GM21737 (cell line): ENCODE results near the gene ABCC9.
"Not testable (repeated sequence)": the region's sequence is repeated elsewhere in the genome, so short reads cannot be mapped to it uniquely, and the experiment has no call there.

Experiments used
- ATAC-seq: cut with Tn5 transposase; IDR thresholded peaks from one replicate; pipeline ENCODE4 v1.9.1; 2021; ENCODE audit warnings: mild to moderate bottlenecking, moderate library complexity; ENCODE audit not compliant: unreplicated experiment

The ABCC9 gene

DNA sequence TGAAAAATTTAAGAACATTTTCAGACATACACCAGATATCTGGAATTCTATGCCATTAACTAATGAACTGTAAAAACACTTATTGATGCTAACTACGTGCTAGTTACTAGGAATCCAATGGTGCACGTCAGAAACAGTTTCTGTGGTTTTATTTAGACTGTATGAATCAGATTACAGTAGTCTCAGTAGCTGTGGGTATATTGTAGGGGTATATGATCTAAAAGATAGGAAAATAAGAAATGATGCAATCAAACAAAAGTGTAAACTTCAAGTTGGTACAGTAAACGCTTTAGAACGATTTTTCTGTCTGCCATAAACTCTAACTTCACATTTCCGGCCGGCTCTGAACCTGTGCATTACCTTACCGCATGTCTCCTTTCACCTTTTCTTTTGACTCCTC is 2.3 kb downstream of the ABCC9 start:
- ATAC-seq = no peak

DNA sequence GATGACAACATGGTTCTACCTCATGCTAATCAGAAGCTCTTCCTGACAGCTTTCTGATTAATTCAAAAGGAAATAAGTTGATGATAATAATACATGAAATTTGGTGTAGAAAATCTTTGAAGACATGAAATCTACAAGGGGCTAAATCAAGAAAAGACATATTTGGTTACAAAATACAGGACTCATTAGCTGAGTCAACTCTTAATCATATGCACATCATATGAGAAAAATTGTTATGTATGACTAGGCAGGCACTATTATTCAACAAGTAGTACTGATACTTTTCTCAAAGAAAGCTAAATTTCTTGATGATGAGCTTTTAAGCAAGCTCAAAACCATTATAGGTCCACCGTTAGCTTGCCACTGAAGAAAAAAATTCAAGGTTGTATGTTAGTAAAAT is 7.1 kb downstream of the ABCC9 start:
- no peak for ATAC-seq

DNA sequence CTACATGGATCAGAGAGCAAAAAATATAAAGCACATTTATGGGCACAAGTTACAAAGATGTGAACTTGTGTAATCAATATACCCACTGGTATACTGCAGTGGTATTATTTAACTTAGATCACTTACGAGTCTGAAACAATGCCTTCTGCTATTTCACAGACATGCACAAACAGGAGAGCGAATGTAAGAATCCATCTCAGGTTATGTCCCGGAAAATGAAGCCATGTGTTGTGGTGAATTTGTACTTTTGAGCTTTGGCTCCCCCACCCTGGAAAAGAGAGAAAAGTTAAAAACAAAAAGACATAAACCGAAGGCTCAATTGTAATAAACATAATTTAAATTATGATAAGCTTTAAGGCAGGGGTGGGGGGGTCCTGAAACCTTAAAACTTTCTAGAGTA is 7.6 kb downstream of the ABCC9 start:
- ATAC-seq = no peak

DNA sequence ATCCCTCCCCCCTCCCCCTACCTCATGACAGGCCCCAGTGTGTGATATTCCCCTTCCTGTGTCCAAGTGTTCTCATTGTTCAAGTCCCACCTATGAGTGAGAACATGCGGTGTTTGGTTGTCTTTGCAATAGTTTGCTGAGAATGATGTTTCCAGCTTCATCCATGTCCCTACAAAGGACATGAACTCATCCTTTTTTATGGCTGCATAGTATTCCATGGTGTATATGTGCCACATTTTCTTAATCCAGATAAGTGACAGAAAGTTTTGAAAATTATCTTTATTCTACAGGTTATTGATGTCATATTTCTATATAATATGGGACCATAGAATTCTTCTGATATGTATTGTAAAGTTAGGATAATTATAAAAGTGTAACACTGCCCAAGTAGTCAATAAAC is 11.3 kb downstream of the ABCC9 start:
- ATAC-seq = not testable (repeated sequence)

DNA sequence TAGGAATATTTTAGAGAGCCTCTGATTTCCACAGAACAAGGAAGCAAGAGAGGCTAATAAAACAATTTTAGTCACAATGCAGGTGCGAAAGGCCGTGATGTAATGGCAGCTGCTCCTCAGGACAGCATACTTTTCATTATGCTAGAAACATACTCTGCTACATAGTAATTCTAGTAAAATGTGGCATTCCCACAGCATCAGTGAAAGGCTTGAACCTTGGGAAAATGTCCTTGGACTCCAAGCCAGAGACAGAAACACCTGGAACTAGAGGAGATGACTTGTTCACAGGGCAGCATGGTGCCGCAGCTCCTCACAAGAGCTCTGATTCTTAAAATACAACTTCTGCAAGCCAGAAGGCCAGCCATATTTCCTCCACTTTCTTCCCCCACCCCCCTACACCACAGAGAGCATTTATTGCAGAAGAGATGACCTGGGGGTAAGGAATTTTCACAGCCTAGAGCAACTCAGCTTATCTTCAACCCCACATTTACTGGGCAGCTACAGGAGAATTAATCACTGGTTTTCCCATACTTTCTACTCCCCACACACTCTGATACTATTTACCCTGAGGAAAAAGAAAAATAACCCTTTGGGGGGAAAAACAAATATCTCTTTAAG is 15.8 kb downstream of the ABCC9 start:
- ATAC-seq = no peak

DNA sequence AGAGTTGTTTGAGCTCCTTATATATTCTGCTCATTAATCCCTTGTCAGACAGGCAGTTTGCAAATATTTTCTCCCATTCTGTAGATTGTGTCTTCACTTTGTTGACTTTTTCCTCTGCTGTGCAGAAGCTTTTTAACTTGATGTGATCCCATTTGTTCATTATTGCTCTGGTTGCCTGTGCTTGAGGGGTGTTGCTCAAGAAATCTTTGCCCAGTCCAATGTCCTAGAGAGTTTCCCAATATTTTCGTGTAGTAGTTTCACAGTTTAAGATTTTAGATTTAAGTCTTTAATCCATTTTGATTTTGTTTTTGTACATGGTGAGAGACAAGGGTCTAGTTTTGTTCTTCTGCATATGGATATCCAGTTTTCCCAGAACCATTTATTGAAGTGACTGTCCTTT is 19.8 kb downstream of the ABCC9 start:
- ATAC-seq = no peak

DNA sequence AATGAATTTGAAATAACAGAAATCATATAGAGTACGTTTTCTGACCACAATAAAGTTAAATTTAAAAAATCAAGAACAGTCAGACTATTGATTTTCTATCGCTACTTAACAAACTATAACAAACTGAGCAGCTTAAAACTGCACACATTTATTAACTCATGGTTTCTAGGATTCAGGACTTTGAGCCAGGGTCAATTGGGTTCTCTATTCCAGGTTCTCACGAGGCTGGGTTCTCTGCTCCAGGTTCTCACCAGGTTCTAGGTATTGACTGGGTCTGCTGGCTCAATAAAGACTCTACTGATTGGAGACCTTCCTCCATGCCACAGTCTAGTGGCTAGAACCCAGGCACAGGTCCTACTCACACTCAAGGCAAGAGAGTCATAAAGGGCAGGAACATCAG is 22.8 kb downstream of the ABCC9 start:
- no peak for ATAC-seq

DNA sequence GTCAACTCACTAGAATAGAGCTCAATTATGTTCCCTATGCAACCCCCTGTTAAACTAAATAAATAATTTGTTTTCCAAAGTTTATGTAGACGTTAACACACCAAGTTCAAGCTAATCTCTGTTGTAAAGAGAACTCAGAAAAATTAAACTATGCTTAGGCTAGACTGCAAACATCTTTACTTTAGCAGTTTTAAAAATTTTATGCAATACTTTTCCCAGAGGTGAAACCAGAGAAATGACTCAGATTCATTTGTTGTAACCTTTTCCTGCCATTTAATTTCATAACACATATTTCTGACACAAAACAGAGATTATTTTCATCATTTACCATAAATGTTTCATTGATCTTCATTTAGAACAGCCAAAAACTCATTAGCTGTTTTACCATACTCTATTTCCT is 27.4 kb downstream of the ABCC9 start:
- no peak for ATAC-seq

DNA sequence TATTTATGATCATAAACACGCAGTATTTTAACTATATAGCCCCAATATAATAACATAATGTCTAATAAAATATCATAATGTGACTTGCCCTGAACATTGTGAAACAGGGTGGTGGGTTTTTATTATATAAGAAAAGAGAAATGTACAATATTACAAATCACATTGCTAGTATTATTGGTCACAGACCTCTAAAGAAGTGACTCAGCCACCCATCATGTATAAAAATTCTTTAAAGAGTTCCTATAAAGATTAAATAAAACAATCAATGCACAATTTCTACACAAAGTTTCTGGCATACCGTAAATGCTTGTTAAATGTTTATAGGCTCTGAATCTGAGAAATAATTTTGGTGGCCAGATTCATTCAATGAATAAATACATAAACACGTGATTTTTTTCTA is 28.9 kb downstream of the ABCC9 start:
- no peak for ATAC-seq

DNA sequence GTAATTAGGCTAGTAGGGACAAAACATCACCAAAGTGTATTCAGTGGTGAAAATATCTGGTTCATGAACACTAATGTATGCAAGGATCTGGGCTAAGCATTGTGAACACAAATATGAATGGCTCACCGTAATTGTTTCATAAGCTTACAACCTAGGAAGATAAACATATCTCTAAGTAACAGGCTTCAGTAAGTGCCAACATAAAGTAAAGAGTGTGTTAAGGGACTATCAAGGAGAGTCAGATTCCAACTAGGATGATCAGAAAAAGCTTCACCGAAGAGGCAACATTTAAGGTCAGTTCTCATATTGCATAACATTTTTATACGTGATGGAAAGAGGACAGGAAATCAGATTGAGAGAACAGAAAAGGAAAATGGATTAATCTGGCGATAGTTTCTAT is 29.4 kb downstream of the ABCC9 start:
- ATAC-seq = no peak

DNA sequence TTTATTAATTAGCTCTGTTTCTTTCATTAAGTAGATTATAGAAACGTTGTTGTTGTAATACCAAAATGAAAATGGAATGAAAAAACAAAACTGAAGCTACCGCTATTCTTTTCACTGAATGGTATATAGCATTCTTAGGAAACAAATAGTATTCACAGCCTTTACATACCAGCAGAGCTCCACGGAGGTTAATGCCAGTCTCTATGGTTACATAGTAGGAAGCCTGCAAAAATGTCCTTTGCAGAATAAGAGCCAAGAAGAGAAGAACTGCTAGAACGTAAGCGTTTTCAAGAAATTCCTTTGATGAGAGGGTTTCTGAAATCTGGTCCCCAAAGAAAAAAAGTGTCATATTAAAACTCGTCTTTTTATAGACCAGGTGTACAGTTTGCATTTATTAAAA is 30.6 kb downstream of the ABCC9 start:
- no peak for ATAC-seq

DNA sequence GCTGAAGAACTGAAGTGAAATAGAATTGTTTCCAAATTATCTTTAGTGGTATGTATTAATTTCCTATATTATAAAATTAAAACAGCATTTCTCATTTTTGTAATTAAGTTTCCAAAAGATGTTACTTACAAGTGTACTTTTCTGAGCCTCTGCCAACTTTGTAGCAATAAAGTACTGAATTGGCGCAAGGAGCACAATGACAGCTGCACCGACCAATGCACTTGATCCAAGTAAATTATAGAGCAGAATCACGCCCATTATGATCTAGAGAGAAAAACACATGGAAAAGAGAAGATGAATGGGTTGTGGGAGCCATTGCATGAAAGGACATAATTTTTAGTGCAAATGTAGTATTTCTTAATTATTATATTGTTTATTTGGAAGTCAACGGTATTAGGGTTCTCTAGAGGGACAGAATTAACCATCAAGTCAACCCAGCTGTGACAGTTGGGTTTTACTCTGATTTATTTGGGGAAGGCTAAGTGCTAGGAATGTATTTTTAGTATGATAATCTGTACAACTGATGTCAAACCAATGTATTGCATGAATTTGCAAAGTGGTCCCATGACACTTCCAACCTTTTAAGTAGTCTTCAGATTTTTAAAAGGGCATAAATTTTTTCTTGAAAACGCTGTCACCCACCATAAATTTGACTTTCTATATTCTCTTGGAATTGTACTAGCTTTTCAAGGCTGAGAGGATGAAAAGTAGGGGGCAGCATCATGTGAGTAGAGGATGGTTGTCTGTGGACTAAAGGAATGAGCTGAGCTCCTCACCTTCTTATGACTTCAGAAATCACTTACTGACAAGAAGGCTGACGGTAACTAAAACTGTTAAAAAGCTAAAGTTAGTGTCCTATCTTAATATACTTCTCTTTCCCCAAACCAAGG is 33.0 kb downstream of the ABCC9 start:
- no peak for ATAC-seq

DNA sequence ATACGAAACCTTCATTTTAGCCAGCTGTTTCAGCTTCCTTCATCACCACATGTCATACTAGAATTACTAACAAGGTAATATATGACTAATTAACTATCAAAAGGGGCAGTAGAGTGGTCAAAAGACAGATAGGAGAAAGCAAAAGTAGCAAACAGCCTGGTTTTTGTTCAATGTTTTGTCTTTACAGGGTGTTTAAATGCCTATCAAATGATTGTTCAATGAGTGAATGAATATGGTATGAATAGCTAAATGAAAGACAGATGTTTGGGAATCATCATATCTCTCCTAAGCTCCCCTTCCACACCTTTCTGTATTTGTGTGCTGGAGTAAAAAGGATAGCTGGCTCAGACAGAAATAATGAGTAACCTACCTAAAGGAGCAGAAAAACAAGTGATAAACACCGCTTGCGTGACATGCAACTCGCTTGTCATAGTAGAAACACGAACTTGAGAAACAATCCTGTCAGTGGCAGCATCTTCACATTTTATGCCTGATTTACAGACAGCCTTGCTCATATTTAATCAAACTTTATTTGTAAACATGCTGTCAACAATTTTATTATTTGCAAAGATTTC is 34.2 kb downstream of the ABCC9 start:
- peak; percentile 72 for ATAC-seq

DNA sequence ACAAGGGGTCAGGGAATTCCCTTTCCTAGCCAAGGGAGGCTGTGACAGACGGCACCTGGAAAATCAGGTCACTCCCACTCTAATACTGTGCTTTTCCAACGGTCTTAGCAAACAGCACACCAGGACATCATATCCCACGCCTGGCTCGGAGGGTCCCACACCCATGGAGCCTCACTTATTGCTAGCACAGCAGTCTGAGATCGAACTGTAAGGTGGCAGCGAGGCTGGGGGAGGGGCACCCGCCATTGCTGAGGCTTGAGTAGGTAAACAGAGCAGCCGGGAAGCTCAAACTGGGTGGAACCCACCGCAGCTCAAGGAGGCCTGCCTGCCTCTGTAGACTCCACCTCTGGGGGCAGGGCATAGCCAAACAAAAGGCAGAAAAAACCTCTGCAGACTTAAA is 41.7 kb downstream of the ABCC9 start:
- ATAC-seq = not testable (repeated sequence)

DNA sequence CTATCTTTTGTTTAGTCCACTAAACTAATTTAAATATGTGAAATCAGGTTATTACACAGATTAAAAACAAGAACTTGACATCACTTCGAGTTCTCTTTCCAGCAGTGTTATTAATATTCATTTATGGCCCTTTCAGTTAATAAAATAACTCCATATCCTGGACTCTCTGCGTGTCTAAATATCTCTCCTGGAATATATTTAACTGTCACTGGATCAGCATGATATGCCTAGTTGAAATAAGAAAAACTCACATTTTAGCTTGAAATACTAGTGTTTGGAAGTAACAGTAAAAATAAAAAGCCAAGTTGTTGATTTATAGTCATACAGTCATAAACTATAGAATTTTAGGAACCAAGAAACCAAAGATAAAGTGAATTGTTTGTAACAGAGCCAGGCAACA is 45.6 kb downstream of the ABCC9 start:
- no peak for ATAC-seq

DNA sequence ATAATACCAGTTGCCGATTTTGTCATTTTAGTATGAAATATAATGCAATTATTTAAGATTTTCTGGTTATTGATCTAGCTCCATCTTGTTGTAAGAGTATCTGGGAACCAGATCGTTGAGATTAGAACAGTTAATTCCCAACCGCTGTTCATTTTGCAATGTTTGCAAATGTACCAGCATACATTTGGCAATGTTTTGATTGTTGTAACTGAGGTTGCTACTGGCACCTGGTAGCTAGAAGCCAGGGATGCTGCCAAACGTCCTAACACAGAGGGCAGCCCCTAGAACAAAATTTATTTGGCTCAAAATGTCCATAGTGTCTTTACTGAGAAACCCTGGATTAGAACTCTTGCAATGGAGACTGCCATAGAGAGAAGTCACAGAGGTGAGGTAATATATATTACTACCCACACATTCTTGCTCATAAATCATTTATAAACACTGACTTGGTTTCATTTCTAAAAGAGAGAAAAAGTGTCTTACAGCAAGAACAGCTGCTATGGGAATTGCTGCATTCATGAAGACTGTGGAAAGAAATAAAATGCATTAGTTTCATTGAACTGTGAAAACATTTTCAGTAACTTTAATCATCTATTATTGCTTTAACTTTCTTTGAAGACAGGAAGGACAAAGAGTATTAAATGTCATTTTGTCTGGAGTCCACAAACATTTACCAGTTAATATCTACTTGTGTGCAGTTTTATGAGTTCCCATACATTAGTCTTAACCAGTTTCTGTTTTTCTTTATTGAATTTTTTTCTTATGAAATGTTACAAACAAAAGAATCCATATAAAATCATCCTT is 46.2 kb downstream of the ABCC9 start:
- ATAC-seq = no peak

DNA sequence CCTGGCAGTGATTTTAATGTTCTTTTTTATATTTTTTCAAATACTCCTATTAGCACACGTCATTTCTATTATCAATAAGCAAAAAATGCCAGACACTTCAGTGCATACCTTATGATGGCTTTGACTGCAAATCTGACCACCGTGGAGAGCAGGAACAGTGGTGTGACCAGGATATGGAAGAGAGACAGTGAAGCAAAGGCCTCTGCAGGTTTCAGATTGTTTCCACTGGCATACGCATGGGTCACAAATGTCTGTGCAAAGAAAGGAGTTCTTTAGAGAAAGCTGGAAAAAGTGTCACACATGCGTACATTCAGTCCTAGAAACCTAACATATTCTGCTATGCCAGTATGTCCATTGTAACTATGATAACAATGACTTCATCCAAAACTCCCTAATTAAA is 47.3 kb downstream of the ABCC9 start:
- no peak for ATAC-seq

DNA sequence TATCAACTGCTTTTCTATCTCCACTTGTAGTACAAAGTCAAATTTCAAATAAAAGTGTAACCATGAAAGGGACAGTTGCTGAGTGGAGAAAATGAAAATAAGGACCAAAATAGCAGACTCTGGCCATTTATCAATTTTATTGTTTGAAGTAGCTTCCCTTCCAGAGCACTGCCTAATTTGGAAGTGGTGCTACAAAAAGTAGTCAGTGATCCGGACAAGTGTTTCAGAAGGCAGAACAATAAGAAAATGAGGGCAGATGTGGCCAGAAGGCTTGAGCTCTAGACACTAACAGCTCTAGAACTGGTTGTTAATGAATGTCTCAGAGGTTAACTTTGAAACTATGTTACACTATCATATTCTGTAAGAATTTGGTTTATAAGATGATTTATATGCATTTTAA is 48.9 kb downstream of the ABCC9 start:
- no peak for ATAC-seq

DNA sequence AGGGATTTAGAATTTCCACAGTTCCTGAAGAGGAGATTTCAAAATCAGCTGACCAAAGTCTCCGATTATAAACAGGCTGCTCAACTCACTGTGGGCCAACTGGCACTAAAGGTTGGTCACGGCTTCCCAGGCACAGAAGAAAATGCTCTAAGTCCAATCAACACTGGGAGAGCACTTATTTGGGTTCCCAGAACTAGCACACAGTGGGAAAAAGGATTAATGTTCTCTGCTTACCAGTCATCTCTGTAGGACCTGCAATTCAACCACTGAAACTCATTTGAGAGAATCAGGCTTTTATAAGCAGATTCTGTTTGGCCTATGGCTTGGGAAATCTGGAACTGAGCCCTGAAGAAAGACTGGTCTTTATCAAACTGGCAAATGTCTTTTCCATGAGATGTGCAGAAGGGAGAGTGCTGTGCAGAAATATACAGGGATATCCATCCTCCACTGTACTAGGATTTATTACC is 49.4 kb downstream of the ABCC9 start:
- no peak for ATAC-seq

DNA sequence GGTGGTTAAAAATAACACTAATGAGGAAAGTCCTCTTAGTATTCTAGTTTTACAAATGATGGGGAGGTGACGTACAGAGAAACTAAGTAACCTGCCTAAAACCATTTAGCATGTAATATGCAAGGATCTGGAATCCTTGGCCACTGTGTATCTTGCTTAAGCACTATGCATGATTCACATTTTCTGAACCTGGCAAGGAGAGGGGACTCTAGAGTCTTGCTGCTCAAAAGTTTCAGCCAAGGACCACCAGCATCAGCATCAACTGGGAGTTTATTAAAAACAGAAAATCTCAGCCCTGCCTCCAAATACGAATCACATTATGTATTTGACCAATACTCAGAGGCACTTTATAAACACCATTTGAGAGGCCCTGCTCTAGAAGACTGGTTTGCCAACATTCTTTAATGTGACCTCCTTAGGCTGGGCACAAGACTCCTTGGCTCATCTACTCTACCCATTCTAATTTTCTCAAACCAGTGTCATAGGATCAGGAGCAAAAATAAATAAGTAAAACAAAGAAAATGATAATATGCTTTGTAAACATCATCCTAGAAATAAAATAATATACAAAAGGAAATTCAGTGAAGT is 52.9 kb downstream of the ABCC9 start:
- ATAC-seq = no peak

DNA sequence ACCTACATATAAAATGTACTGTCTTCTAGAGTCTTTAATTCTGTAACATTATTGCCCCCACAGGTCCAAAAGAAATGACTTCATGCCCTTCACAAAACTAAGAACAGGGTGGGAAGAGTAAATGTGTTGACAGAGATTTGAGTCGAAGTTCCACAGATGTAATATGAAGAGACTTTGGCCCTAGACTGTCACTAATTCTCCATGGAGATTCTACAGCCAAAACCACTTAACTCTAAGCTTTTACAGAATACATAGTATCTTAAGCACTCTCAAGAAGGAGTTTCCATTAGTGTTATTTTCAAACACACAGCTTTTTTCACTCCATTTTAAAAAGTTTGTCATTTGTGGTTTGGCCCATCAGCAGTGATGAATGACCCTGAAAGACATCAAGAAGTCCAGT is 56.3 kb downstream of the ABCC9 start:
- ATAC-seq = no peak
